Mucosa of descending colon (tissue), 3 donors: Measurements from ENCODE around the gene PDE8B. TPM values are rescaled to one million over a fixed set of nuclear protein-coding genes. Genes with fewer than 3 reads are reported as not detected.

Source experiments
- ATAC-seq: fragments of 200-7000 bp; cut with Tn5 transposase; one replicate; pipeline ENCODE4 v1.9.1; 2020; ENCODE audit warnings: mild to moderate bottlenecking, moderate library complexity
- DNase-seq, 3 donors: peaks; one replicate each; pipeline ENCODE4 v3.0.0-alpha.2; 2020
- H3K36me3 ChIP-seq: fragments of 200-600 bp; one replicate; pipeline ENCODE4 v1.8.0; 2021; ENCODE audit warnings: low read depth, mild to moderate bottlenecking
- H3K4me1 ChIP-seq: fragments of 200-600 bp; one replicate; pipeline ENCODE4 v1.8.0; 2021; ENCODE audit warnings: low read depth, mild to moderate bottlenecking
- H3K4me3 ChIP-seq: fragments of 200-600 bp; one replicate; pipeline ENCODE4 v1.8.0; 2021; ENCODE audit warnings: mild to moderate bottlenecking
- H3K9me3 ChIP-seq: fragments of 200-600 bp; one replicate; pipeline ENCODE4 v1.8.0; 2021; ENCODE audit warnings: mild to moderate bottlenecking
- intact Hi-C, 2 donors: fragments of 100-400 bp; cut with DNase I in 1 of 2; cut with micrococcal nuclease in 1 of 2; formaldehyde crosslinking; loops; one replicate each; pipeline versions ENCODE4 v1.11.0 to v1.11.1; 2022; cut with DNase I, micrococcal nuclease
- total RNA-seq, 3 donors: library from RNA; stranded (reverse); fragmentation: NEBNext Ultra II Directional in 2 of 3; extraction: Animal tissue kit (Norgen Biotek cat#: 25700) in 2 of 3; gene quantifications; one replicate each; pipeline versions ENCODE4 v1.2.1 to v1.2.4, GENCODE V29; 2021 to 2023
- TF ChIP-seq, protein P1 (sequence below): fragments of 200-600 bp; IDR thresholded peaks from one replicate; pipeline ENCODE4 v1.8.0; 2022; ENCODE audit warnings: antibody characterized with exemption, mild to moderate bottlenecking
- donor health status: DM: no; HTN: no; CAD: no; lungs with moderate emphysema.
- donor health status: DM: no; HTN: no; CAD: no.
- donor health status: DM: no; HTN: yes; CAD: no.

PDE8B gene
- total RNA-seq, 3 donors from 2014 or later: 0.52 to 6.9 (median 0.70) TPM

DNA sequence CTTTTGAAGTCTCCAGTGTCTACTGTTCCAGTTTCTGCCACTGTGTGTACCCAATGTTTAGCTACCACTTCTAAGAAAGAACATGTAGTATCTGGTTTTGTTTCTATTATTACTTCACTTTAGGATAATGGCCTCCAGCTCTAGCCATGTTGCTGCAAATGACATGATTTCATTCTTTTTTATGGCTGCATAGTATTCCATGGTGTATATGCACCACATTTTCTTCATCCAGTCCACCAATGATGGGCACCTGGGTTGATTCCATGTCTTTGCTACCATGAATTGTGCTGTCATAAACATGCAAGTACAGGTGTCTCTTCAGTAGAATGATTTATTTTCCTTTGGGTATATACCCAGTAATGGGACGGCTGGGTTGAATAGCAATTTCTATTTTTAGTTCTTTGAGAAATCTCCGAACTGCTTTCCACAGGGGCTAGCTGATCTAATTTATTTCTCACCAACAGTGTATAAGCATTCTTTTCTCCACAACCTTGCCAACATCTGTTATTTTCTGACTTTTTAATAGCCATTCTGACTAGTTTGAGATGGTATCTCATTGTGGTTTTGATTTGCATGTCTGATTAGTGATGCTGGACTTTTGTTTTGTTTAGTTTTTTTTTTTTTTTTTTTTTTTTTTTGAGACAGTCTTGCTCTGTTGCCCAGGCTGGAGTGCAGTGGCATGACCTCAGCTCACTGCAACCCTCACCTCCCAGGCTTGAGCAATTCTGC is 212.7 kb downstream of the PDE8B start:
- intact Hi-C loops: loop anchor here in 1 of 2 donors (5.0 kb wide), 1 partner anchor 74 kb away; no protein-coding TSS in a partner anchor
- Histone ChIP-seq H3K4me1 (peaks cover 5% of the 10 kb centered on the region), H3K9me3 (no peaks in the 10 kb centered on the region), H3K4me3 (no peak overlapping the region), H3K36me3 (no peaks in the 10 kb centered on the region)
- no peak for DNase-seq
- TF ChIP-seq, protein P1, sequence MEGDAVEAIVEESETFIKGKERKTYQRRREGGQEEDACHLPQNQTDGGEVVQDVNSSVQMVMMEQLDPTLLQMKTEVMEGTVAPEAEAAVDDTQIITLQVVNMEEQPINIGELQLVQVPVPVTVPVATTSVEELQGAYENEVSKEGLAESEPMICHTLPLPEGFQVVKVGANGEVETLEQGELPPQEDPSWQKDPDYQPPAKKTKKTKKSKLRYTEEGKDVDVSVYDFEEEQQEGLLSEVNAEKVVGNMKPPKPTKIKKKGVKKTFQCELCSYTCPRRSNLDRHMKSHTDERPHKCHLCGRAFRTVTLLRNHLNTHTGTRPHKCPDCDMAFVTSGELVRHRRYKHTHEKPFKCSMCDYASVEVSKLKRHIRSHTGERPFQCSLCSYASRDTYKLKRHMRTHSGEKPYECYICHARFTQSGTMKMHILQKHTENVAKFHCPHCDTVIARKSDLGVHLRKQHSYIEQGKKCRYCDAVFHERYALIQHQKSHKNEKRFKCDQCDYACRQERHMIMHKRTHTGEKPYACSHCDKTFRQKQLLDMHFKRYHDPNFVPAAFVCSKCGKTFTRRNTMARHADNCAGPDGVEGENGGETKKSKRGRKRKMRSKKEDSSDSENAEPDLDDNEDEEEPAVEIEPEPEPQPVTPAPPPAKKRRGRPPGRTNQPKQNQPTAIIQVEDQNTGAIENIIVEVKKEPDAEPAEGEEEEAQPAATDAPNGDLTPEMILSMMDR: no peak
- no peak for ATAC-seq

DNA sequence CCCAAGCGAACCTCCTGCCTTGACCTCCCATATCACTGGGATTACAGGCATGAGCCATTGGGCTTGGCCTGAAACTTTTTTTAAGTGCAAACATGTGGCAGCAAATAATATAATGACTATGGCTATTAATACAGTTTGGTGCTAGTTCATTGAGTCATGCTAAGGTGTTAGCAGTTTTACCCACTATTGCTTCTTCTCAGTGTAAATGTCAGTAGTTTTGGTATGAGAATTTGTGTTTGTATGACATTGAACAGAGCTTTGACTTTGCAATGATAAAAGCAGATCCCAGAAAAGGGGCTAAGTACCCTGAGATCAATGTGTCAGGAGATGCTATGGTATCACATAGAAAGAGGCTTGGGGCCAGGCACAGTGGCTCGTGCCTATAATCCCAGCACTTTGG is 214.4 kb downstream of the PDE8B start:
- intact Hi-C loops: loop anchor here in 1 of 2 donors (5.0 kb wide), 1 partner anchor 72 kb away; no protein-coding TSS in a partner anchor
- TF ChIP-seq, protein P1: no peak
- no peaks in the 10 kb centered on the region for H3K4me1 ChIP-seq

DNA sequence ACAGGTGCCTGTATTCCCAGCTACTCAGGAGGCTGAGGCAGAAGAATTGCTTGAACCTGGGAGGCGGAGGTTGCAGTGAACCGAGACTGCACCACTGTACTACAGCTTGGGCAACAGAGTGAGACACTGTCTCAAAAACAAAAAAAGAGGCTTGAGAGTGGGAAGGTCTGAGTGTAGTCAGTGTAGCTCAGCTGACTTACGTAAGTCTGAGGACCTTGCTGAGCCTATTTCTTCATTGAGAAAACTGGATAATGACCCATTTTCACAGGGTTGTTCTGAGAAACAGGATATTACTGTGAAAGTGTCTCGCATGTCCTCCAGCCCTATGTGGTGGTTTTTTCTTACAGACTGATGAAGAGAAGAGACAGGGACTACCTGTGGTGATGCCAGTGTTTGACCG is 214.9 kb downstream of the PDE8B start:
- Histone ChIP-seq H3K4me3 (no peak overlapping the region), H3K9me3 (no peaks in the 10 kb centered on the region), H3K36me3 (no peaks in the 10 kb centered on the region), H3K4me1 (no peaks in the 10 kb centered on the region)
- TF ChIP-seq, protein P1: no peak
- no peak for ATAC-seq
- no peak for DNase-seq
- intact Hi-C loops: no loop called here

More for the DNA sequence above, 214.4 kb downstream of the PDE8B start:
- H3K4me3 ChIP-seq: no peak overlapping the region
- H3K36me3 ChIP-seq: no peaks in the 10 kb centered on the region
- ATAC-seq (no peak), DNase-seq (no peak)
- H3K9me3 ChIP-seq: no peaks in the 10 kb centered on the region

DNA sequence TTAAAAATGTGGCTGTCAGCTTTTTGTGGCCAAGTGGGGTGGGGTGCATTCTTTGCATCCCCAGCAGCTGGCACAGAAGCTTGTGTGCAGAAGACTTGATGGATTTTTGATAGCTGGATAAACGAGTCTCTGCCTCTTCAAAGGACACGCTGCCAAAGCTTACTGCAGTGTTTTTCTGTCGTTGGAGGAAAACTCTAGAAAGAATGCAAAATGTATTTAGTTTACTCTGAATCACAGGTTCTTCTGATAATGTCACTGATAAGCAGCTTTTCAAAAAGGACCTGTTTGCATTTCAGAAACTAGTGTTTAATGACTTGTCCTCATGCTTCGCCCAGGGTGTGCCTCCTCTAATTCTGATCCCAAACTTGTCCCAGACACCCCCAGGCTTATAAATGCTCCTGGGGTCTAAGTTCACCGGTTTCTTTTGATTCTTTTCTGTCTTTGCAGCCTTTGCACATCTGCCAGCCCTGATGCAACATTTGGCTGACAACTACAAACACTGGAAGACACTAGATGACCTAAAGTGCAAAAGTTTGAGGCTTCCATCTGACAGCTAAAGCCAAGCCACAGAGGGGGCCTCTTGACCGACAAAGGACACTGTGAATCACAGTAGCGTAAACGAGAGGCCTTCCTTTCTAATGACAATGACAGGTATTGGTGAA is 215.6 kb downstream of the PDE8B start:
- no peaks in the 10 kb centered on the region for H3K4me1 ChIP-seq
- H3K36me3 ChIP-seq: no peaks in the 10 kb centered on the region
- no peaks in the 10 kb centered on the region for H3K9me3 ChIP-seq
- no peak overlapping the region for H3K4me3 ChIP-seq
- TF ChIP-seq, protein P1: no peak
- no peak for DNase-seq
- intact Hi-C loops: no loop called here
- no peak for ATAC-seq

DNA sequence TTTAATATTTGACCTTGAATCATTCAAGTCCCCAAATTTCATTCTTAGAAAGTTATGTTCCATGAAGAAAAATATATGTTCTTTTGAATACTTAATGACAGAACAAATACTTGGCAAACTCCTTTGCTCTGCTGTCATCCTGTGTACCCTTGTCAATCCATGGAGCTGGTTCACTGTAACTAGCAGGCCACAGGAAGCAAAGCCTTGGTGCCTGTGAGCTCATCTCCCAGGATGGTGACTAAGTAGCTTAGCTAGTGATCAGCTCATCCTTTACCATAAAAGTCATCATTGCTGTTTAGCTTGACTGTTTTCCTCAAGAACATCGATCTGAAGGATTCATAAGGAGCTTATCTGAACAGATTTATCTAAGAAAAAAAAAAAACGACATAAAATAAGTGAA is 216.2 kb downstream of the PDE8B start:
- Histone ChIP-seq H3K4me1 (no peaks in the 10 kb centered on the region), H3K36me3 (no peaks in the 10 kb centered on the region), H3K9me3 (no peaks in the 10 kb centered on the region), H3K4me3 (no peak overlapping the region)
- intact Hi-C loops: no loop called here
- TF ChIP-seq, protein P1: no peak
- no peak for ATAC-seq
- no peak for DNase-seq
